Measurements from ENCODE around the gene TBX4.

TBX4 gene

DNA sequence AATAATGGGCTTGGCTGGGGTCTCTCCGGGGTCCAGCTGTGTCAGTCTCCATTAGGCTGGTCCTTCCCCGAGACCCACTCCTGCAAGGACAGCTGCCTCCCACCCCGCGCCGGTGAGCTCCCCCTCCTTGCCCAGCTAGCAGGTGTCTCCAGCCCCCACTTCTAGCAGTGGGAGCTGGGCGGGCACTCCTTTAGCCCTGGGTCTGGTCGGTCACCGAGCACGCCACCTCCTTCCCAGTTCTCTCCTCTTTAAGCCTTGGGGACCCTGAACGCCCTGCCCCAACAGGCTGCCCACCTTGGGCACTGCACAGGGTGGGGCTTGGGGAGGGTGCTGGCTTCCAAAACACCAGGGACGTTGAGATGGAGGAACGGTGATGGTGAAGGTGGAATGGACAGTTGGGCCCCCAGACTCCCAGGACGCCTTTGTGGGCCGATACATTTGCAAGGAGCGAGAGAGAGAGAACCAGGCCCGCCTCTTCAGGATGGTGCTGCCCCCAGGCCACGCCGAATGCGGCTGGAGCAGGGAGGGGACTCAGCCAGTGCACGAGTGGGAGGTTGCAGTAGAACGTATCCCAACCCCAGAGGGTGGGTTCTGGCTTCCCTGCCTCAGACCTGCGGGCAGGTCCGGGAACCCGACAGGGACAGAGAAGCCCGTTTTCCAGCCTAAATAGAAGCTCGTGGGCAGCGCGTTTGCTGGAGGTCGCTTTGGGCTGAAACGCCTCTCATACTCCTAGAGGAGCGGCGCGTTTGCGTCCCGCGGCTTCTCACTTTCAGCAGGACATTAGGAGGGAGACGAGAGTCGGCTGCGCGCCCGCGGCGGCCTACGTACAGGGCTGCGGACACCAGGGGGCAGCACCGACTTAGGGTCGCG, 41.8 kb upstream of the TBX4 start:
- H3K4me3 Mint-ChIP-seq: peak overlapping the region; percentile 58
- H3K27me3 Mint-ChIP-seq: peaks cover 57% of the 10 kb centered on the region
- peak; percentile 82 for DNase-seq
- H3K27ac Mint-ChIP-seq: no peak overlapping the region
- peaks cover 20% of the 10 kb centered on the region for H3K4me1 Mint-ChIP-seq (ENCODE audit: low read depth)
- no peaks in the 10 kb centered on the region for H3K36me3 Mint-ChIP-seq (ENCODE audit: low read depth)
- H3K9me3 Mint-ChIP-seq: no peaks in the 10 kb centered on the region

DNA sequence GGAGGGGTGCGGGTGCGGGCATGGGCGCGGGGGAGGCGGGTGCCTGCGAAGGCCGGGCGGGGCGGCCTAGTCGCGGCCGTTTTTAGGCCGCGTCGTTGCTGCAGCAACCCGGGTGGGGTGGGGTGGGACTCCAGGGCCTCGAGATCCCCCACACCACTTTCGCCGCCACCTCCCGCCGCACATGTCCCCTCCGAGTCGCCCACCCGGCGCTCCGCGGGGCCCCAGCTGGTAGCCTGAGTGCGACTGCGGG, 41.3 kb upstream of the TBX4 start:
- Mint-ChIP-seq H3K27ac (no peak overlapping the region), H3K27me3 (peaks cover 55% of the 10 kb centered on the region), H3K36me3 (ENCODE audit: low read depth) (no peaks in the 10 kb centered on the region), H3K4me1 (ENCODE audit: low read depth) (peaks cover 20% of the 10 kb centered on the region), H3K4me3 (no peak overlapping the region), H3K9me3 (no peaks in the 10 kb centered on the region)
- no peak for DNase-seq

DNA sequence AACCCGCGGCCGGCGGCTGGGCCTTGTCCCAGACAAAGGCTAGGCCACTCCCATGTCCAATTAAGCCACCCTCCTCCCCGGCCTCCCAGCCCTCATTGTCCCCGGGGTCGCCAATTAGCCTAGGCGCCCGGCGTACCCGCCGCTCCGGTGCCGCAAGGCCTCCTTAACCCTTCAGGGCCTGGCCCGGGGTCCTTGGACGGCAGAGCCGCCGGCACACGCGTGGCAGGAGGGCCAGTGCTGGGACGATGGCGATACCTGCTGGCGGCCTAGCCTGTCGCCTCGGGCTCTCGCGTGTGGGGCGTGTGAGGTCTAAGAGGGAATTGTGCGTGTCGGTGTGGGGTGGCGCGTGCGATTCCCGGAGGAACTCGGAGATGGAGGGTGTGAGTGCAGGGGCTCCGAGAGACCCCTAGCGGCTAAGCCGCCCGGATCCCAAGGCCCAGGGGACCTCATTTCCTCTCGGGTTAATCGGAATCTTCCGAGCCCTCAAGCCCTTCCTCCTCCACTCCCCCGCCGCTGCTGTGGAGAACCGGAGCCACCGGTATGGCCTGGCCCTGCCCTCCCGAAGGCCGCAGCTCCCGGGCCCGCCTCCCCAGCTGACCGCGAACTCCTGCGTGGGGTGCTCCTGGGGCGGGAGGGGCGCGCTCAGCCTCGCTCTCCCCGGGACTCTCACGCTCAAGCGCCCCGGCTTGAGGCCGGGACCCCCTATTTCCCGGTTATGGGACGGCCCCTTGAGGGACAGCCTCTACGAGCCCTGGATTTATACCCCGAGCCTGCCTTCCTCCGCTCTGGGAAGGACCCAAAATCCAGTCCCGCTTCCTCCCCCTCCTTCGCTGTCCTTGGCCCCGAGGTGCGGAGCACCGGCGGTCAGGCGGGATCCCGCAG, 40.7 kb upstream of the TBX4 start:
- no peaks in the 10 kb centered on the region for H3K36me3 Mint-ChIP-seq (ENCODE audit: low read depth)
- H3K4me3 Mint-ChIP-seq: peak overlapping the region; percentile 54
- peaks cover 49% of the 10 kb centered on the region for H3K27me3 Mint-ChIP-seq
- no peaks in the 10 kb centered on the region for H3K9me3 Mint-ChIP-seq
- H3K27ac Mint-ChIP-seq: no peak overlapping the region
- peaks cover 20% of the 10 kb centered on the region for H3K4me1 Mint-ChIP-seq (ENCODE audit: low read depth)
- DNase-seq: peak; percentile 66

DNA sequence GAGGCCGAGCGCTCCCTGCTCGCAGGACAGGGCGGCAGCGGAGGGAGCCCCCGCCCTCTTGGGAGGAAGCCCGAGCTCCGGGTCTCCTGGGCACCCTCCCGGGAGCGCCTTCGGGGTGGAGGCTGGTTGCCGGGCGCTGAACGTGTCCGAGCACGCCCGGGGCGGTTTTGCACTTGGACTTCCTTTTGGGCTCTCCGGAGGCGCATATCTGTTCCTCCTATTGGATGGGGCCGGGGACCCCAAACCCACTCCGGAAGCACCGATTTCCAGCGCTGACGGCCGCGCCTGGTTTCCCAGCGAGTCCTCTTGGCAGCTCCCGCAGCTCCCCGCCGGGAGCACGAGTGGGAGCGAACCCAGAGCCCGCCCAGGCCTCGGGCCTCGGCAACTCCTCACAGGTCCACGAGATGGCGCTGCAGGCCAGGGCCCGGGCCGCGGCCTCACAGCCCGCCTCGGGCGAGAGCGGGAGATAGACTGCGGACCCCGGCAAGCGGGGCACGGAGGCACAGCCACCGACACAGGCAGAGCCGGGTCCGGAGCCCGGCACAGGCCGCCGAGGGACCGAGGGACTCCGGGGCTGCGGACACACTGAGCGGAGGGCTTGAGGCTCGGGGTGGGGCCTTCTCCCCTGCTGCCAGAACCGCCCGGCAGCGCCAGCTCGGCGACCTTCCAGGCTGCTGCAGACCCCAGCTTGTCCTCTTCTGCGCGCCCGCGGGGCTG, 39.9 kb upstream of the TBX4 start:
- Mint-ChIP-seq H3K27ac (no peak overlapping the region), H3K36me3 (ENCODE audit: low read depth) (no peaks in the 10 kb centered on the region), H3K4me1 (ENCODE audit: low read depth) (peaks cover 24% of the 10 kb centered on the region), H3K27me3 (peaks cover 48% of the 10 kb centered on the region), H3K9me3 (no peaks in the 10 kb centered on the region), H3K4me3 (peak overlapping the region; percentile 60)
- peak; percentile 90 for DNase-seq

DNA sequence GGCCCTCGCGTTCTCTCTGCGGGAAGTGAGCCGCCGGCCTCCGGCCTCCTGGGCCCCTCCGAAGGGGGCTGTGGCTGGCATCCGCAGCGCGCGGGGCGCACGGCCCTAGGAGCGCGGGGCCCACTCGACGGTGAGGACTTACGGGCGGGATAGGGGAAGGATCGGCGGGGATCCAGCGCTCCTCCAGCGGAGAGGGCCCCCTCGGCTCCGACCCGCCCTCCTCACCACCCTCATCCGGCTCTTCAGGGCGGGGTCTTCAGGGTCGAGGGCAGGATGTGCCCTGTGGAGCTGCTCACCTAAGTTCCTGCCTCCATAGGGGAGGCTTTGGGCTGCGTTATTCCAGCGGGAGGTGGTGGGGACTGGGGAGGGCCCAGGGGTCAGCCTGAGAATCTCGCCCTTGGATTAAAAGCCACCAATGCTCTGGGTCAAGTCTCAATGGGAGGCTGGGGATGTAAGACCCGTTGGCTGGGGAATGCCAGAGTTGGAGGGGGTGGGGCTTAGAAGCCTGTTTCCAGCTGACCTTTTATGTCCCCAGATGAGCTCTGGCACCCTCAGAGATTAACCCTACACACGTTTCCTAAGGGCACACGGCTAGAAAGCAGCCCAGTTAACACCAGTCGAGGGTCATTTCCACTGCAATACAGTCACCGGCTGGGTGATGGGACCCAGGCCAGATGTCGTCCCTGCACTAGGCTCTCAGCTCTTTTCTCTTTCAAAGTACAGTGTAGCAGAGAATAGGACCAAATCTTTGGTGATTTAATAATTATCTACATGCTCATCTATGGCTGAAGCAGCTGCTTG, 39.2 kb upstream of the TBX4 start:
- Mint-ChIP-seq H3K4me1 (ENCODE audit: low read depth) (peaks cover 21% of the 10 kb centered on the region), H3K36me3 (ENCODE audit: low read depth) (no peaks in the 10 kb centered on the region), H3K9me3 (no peaks in the 10 kb centered on the region), H3K27me3 (peaks cover 47% of the 10 kb centered on the region), H3K27ac (no peak overlapping the region), H3K4me3 (peak overlapping the region; percentile 15)
- no peak for DNase-seq

DNA sequence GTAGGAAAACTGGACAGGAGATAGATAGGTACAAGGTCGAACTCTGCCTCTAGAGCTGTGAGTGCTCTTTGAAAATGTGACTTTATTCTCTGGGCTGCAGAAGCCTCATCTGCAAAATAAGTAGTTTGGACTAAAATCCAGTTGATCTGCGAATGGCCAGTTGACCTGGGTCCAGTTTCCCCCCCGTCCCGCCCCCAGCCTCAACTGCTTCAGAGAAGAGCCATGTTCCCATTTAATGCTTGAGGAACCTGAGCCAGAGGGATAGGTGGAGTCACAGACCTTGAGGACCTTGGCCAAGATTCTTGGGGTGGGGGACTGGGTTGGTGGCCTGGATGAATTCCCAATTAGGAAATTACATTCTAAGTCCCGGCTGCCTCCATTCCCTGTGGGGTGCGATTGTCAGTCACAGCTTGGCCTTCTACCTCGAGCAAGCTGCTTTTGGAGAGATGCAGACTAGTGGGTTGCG, 38.5 kb upstream of the TBX4 start:
- Mint-ChIP-seq H3K27me3 (peaks cover 45% of the 10 kb centered on the region), H3K36me3 (ENCODE audit: low read depth) (no peaks in the 10 kb centered on the region), H3K27ac (no peak overlapping the region), H3K4me1 (ENCODE audit: low read depth) (peaks cover 18% of the 10 kb centered on the region), H3K4me3 (no peak overlapping the region), H3K9me3 (no peaks in the 10 kb centered on the region)
- no peak for DNase-seq

DNA sequence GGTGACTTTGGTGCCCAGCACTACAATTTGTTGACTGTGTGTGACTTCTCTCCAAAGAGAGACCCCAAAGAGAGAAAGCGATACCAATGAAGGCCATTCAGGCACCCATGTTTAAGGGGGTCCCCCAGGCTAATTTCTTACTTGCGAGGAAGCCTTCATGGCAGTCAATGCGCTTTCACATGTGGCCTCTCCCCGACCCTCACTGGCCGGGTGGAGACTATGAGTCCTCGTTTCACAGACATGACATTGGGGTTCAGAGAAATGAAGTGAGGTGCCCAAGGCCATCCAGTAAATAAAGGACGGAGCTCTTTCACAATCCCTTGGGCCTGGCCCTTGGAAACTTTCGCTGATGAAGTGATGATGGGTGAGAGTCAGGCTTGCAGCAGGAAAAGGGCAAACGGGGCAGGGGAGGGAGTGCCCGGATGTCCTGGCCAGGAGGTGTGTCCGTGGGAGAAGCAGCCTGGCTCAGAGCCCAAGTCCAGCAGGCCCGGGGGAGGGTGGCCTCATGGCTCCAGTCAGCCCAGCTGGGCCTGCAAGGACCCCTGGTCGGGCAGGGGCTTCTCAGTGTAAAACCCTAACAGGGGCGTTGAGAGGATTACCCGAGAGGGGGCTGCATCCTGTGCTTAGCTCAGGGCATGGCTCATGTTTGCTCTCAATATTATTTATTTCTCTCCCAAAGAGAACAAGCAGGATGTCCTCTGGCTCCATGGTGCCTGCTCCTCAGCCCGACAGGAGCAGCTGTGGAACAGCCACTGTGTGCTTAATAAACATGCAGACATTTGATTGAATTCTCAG, 37.9 kb upstream of the TBX4 start:
- Mint-ChIP-seq H3K4me3 (no peak overlapping the region), H3K36me3 (ENCODE audit: low read depth) (no peaks in the 10 kb centered on the region), H3K27ac (no peak overlapping the region), H3K27me3 (peaks cover 45% of the 10 kb centered on the region), H3K9me3 (no peaks in the 10 kb centered on the region), H3K4me1 (ENCODE audit: low read depth) (peaks cover 16% of the 10 kb centered on the region)
- DNase-seq: no peak

DNA sequence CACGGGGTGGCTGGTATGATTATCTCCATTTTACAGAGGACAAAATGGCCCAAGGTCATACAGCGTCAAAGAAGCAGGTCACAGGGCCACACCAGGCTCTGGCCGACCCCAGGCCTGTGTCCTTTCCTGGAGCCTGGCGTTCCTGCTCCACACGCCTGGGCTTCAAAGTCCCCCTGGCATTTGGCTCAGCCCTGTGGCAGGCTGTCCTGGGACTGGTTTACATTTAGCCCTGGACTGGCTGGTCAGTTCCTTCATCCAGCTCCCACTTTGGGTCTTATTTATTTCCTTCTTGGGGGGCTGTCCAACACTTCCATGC, 37.3 kb upstream of the TBX4 start:
- Mint-ChIP-seq H3K27ac (no peak overlapping the region), H3K4me3 (no peak overlapping the region), H3K9me3 (no peaks in the 10 kb centered on the region), H3K36me3 (ENCODE audit: low read depth) (no peaks in the 10 kb centered on the region), H3K4me1 (ENCODE audit: low read depth) (peaks cover 14% of the 10 kb centered on the region), H3K27me3 (peaks cover 44% of the 10 kb centered on the region)
- DNase-seq: no peak

DNA sequence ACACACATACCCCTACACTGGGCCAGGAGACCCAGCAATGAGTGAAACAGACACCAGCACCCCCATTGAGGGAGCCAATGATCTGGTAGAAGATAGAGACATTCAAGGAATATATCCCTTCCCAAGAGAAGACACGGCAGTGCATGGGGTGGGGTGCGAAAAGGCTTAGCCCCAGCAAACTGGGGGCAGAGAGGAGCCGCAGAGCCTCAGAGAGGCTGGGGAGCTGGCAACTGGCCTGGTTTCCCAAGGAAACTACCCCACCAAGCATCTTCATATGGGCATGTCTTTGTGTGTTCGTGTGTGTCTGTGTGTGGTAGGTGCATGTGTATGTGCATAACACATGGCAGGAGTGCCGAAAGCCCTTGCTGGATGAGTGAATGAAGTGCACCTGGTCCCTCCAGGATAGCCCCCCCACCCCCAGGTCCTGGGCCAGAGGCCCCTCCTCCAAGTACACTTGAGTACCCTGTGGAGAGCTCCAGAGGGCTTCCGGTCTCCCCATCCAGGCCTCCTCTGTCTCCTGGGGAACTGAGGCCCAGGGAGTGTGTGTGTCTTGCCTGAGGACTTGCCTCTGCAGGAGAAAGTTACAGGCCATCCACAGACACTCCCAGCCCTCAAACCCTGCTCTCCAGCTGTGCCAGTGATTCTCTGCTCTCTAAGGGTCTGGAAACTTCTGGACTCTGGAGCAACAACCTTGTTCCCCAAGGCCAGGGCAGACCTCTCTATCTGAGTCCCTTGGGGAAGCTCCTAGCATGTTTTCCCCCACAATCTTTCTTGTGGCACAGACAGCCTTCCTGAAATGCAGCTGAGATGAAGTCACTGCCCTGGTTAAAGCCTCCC, 36.6 kb upstream of the TBX4 start:
- Mint-ChIP-seq H3K27me3 (peaks cover 43% of the 10 kb centered on the region), H3K9me3 (no peaks in the 10 kb centered on the region), H3K4me3 (no peak overlapping the region), H3K27ac (no peak overlapping the region), H3K4me1 (ENCODE audit: low read depth) (peaks cover 7% of the 10 kb centered on the region), H3K36me3 (ENCODE audit: low read depth) (no peaks in the 10 kb centered on the region)
- DNase-seq: no peak

DNA sequence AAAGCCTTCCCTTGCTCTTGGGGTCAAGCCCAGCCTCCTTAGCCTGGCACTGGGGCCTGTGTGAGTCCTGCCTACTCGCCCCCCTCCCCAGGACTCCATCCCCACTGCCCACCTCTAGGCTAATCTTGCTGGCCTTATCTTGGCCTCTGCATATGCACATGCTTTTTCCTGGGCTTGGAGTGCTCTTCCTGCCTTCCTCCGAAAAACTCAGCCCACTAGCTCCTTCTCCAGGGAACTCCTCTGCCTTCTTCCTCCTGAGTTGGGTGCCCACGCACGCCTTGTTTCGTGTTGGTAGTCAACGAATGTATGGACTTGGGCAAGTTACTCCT, 36.0 kb upstream of the TBX4 start:
- Mint-ChIP-seq H3K9me3 (no peaks in the 10 kb centered on the region), H3K27me3 (peaks cover 45% of the 10 kb centered on the region), H3K36me3 (ENCODE audit: low read depth) (no peaks in the 10 kb centered on the region), H3K4me1 (ENCODE audit: low read depth) (peaks cover 6% of the 10 kb centered on the region), H3K27ac (no peak overlapping the region), H3K4me3 (no peak overlapping the region)
- DNase-seq: no peak

DNA sequence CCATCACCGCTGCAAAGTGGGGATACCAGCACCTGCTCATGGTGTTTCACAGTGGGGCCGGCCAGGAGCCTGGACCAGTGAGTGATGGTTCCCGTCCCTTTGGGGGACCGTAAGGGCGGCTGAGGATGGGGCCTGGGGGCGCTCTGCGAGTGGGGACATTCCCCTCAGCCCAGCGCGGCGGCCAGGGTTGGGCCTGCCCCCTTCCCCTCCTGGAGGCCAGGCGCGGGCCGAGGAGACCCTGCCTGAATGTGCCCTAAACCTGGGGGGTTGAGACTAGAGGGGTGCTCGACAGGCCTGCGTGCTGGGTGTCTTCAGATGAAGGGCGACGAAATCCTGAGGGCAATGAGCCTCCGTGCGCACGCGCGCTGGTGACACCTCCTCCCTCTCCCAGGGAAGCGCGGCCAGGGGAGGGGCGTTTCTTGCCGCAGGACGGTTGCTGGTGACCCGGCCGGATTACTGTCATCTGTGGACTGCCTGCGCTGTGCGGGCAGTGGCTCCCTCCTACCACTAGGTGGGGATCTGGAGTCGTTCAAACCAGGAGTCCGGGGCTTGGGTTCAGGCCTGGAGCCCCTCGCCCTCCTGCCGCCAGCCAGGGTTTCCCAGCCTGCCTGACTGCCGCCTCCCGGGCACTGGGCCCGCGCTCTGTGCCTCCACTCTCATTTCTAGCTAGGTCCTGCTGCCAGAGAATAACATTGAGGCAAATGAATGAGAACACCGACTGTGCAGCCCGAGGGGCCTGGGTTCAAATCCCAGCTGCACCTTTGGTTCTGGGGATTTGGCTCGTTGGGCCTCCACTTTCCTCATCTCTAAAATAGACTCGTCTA, 35.5 kb upstream of the TBX4 start:
- no peak overlapping the region for H3K4me3 Mint-ChIP-seq
- H3K27me3 Mint-ChIP-seq: peaks cover 48% of the 10 kb centered on the region
- no peak overlapping the region for H3K27ac Mint-ChIP-seq
- H3K4me1 Mint-ChIP-seq (ENCODE audit: low read depth): peaks cover 4% of the 10 kb centered on the region
- DNase-seq: peak; percentile 74
- no peaks in the 10 kb centered on the region for H3K36me3 Mint-ChIP-seq (ENCODE audit: low read depth)
- H3K9me3 Mint-ChIP-seq: no peaks in the 10 kb centered on the region

DNA sequence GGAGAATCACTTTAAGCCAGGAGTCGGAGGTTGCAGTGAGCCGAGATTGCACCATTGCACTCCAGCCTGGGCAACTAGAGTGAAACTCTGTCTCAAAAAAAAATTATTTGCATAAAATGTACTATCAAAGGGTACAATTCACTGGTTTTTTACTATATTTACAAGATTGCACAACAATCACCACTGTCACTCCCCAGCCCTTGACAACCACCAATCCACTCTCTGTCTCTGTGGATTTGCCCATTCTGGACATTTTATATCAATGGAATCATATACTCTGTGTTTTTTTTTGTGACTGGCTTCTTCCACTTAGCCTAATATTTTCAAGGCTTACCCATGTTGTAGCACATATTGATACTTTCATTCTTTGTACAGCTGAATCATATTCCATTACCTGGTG, 33.8 kb upstream of the TBX4 start:
- peaks cover 52% of the 10 kb centered on the region for H3K27me3 Mint-ChIP-seq
- H3K4me3 Mint-ChIP-seq: no peak overlapping the region
- no peak for DNase-seq
- H3K9me3 Mint-ChIP-seq: no peaks in the 10 kb centered on the region
- no peaks in the 10 kb centered on the region for H3K36me3 Mint-ChIP-seq (ENCODE audit: low read depth)
- H3K27ac Mint-ChIP-seq: no peak overlapping the region
- peaks cover 4% of the 10 kb centered on the region for H3K4me1 Mint-ChIP-seq (ENCODE audit: low read depth)

Measured in activated T-cell treated with anti-CD3 and anti-CD28 coated beads, Interleukin-2, amount 50 U/mL, for 24 hours (primary cell).